Renal cortex interstitium (tissue), 11 donors: ENCODE data around the gene S100A8. TPM values are rescaled to one million over a fixed set of nuclear protein-coding genes. Genes with fewer than 3 reads are reported as not detected.

ENCODE experiments used
- DNase-seq, 11 donors: peaks; one replicate each; pipeline ENCODE4 v3.0.0-alpha.2; 2013; ENCODE audit warnings: low read depth in 9 of 11, low spot score in 4 of 11; ENCODE audit errors: extremely low read depth in 1 of 11
- polyA plus RNA-seq, 3 donors: library from polyadenylated mRNA; unstranded; fragments of 120-200 nt; gene quantifications; one replicate each; pipeline ENCODE4 v1.2.1, GENCODE V29; 2013; ENCODE audit not compliant: insufficient read length in 3 of 3

The S100A8 gene
- polyA plus RNA-seq, 3 donors = 9.8 to 24.0 (median 20.8) TPM

DNA sequence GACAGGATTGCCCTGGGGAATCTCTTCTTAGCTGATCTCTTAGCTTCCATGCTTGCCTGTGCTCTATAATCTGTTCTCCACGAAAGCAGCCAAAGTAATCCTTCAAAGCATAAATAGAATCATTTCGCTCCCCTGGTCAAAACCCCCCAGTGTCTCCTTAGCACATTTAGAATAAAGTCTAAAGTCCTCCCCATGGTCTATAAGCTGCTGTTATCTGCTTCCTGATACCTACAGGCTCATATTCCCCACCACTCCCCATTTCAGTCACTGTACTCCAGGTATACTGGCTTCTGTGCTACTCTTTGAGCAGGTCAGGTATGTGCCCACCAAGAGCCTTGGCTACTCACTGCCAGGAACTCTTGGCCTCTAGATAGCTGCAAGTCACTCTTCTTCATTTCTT lies 18.3 kb downstream of the S100A8 start:
- no peak for DNase-seq

DNA sequence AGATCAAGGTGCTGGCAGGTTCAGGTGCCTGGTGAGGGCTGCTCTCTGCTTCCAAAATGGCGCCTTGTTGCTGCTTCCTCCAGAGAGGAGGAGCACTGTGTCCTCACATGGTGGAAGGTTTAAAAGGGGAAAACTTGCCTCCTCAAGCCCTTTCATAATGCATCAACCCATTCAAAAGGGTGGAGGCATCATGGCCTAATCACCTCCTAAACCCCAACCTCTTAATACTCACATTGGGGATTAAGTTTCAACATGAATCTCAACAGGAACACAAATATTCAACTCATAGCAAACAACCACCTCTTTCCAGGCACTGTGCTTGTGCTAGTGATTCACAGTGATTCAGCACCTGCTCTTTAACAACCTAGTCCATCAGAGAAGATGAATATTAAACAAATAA lies 19.6 kb downstream of the S100A8 start:
- no peak for DNase-seq

DNA sequence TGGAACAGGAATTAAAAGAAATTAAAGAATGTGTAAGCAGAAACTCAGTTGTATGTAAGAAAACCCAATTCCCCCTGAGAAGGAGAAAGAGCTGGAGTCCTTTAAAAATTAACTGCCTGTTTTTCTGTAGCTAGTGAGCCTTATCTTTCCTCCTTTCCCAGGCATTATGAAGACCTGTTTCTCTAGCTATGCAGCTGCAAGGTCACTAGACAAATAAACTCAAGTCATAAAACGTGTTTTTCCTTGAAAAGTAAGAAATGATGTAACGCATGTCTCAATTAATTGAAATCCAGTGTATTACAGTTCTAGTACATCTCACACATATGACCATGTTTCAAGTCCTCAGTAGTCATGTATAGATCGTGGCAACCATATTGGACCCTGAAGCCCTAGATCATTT lies 20.7 kb downstream of the S100A8 start:
- DNase-seq = peak in 1 of 11 donors; percentile 51

GRCh38 chr1:153368495-153368894 lies 22.4 kb downstream of the S100A8 start:
- DNase-seq = no peak

DNA sequence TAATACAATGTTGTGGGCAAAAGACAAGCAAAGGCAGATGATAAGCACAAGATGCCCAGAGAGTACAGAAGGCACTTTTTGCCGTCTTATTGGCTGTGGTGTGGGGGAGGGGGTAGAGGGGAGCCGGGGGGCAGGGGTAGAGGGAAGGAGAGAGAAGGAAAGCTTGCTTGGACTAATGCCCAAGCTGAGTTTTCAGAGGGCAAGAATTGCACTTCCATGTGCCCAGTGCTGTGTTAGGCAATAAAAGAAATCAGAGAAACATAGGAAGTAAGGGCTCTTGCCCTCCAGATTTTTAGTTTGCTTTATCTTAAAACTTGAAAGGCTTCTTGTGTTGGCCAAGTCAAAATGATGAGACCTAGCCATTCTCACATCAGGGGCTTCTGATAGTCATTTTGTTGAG lies 23.8 kb downstream of the S100A8 start:
- no peak for DNase-seq

GRCh38 chr1:153366261-153366660 lies 24.6 kb downstream of the S100A8 start:
- DNase-seq = no peak

GRCh38 chr1:153365696-153366095 lies 25.2 kb downstream of the S100A8 start:
- DNase-seq = no peak

GRCh38 chr1:153364766-153365666 lies 25.9 kb downstream of the S100A8 start:
- no peak for DNase-seq

GRCh38 chr1:153364156-153364555 lies 26.7 kb downstream of the S100A8 start:
- no peak for DNase-seq

DNA sequence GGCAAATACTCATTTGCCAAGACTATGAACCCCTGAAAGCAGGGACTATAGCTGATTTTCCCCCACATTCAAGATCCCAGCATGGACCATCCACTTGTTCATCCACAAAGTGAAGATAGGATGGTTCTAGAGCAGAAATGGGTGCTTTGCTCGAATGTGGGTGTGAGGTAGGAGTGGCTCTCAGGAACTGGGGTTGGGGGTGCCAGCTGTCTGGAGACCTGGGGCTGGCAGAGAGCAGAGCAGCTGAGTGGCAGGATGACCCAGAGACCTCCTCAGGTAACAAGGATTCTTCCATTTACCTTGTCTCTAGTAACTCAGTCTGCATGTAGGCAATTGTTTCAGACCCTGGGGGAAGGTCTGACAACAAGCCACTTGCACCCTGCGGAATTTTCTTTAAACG lies 27.2 kb downstream of the S100A8 start:
- no peak for DNase-seq

GRCh38 chr1:153362187-153362775 lies 28.6 kb downstream of the S100A8 start:
- DNase-seq = peak in 10 of 11 donors; percentile 29 to 75 (median 60)

- DNase-seq = no peak
Observed at GRCh38 chr1:153361480-153362109, 29.3 kb downstream of the S100A8 start.

GRCh38 chr1:153360592-153361479 lies 30.0 kb downstream of the S100A8 start:
- no peak for DNase-seq

GRCh38 chr1:153360190-153360589 lies 30.7 kb downstream of the S100A8 start:
- DNase-seq = no peak

DNA sequence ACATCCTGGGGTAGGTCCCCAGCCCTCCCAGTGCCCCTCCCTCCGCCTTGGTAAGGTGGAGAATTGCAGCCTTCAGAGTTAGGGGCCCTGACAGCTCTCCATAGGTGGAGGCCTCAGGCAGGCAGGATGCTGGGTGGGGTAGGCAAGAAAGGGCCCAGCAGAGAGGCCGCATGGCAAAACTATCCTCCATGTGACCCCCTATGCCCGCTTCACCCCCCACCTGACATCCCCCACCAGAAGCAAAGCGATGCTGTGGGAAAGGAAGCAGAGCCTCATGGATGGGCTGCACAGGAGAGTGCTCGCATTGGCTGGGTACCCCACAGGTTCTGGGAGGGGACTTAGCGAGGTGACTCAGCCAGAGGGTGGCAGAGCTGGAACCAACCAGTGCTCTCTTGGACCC lies 31.6 kb downstream of the S100A8 start:
- DNase-seq = no peak

DNA sequence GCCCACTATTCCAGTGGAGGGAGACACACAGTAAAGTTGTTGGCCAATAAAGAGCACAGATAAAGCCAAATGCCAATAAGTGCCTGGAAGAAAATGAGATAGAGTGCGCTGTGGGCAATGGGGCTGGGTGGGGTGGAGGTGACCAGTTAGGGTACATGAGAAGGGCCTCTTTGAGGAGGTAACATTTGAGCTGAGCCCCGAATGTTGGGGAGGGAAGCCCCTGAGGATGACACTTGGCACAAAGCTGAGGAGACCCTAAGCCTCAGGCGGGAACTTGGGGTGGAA lies 32.2 kb downstream of the S100A8 start:
- no peak for DNase-seq

DNA sequence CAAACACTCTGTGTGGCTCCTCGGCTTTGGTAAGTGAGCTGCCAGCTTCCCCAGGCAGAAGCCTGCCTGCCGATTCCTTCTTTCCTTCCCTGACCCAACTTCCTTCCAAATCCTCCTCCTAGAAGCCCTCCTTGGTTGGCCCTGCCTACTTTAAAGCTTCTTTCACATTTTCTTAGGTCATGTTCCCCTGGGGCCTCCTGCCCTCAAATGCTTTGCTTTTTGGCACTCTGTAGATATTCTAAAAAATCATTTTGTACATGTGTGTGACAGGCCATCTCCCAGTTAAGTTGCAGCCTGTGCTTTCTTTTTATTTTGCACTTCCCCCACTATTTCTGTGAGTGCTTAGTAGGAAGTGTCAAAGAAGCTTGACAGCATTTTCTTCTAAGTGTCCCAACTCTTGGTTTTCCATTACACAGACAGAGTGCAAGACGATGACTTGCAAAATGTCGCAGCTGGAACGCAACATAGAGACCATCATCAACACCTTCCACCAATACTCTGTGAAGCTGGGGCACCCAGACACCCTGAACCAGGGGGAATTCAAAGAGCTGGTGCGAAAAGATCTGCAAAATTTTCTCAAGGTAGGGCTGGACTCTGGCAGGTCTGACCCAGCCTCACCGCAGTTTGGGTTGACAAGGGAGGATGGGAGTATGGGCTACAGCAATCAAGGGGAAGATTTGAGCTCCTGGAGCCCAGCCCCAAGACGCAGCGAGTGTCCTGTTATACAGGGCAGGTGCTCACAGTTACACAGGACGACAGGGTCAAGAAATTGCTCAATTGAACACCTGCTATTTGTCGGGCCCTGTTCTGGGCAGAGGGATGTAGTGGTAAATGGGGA lies 32.8 kb downstream of the S100A8 start, which contains the start of gene S100A9:
TSS of gene S100A9 (plus strand) at position 2 of the 838 bp plus-strand sequence. CDS start at position 432, 430 bp downstream.
- DNase-seq = no peak

DNA sequence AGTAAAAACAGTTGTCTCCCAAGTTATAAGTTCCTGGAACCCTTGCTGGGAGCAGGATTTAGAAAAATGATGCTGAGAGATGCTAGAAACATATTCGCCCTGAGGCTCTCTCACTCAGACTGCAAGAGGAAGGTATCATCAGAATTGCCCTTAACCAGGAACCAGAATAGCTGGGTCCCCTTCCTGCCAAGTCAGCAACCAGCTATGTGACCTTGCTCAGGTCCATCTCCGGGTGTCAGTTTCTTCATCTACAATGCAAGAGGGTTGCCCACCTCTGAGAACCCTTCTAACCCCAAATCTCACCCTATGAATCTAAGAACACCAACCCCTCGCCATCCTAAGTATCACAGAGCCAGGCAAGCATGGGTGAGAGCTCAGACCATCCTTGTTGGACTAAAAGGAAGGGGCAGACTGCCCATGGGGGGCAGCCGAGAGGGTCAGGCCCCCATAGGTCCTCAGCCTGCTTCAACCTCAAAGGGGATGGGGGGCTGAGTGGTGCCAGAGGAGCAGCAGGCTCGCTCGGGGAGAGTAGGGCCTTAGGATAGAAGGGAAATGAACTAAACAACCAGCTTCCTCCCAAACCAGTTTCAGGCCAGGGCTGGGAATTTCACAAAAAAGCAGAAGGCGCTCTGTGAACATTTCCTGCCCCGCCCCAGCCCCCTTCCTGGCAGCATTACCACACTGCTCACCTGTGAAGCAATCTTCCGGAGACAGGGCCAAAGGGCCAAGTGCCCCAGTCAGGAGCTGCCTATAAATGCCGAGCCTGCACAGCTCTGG lies 33.6 kb downstream of the S100A8 start:
- DNase-seq = no peak
